IMR-90 (cell line): ENCODE measurements around the gene NRN1. TPM values are rescaled to one million over a fixed set of nuclear protein-coding genes. Genes with fewer than 3 reads are reported as not detected.

Source experiments
- ATAC-seq: fragments of 200-7000 bp; cut with Tn5 transposase; 2 replicates; pipeline ENCODE4 v1.9.1; 2020; ENCODE audit warnings: low read depth, mild to moderate bottlenecking, moderate library complexity
- BruUV-seq: library from RNA; stranded (reverse); fragments of 400-500 nt; replicated peaks from 2 replicates; lab custom pipeline; 2021; lab: Mats Ljungman, UMichigan
- CTCF ChIA-PET: fragments of 300-600 bp; formaldehyde crosslinking; extraction: SDS; loops from one replicate; lab custom pipeline; 2021; ENCODE audit warnings: antibody characterized with exemption; lab: Yijun Ruan, JAX
- POLR2A ChIA-PET: fragments of 300-600 bp; sonication (Branson Sonifier 250); formaldehyde crosslinking; loops from one replicate; lab custom pipeline; 2022; ENCODE audit warnings: antibody characterized with exemption; ENCODE audit not compliant: unreplicated experiment; lab: Charles Lee
- DNase-seq: peaks from one replicate; pipeline ENCODE4 v3.0.0; 2013
- H2AFZ ChIP-seq: replicated peaks from 2 replicates; pipeline ENCODE3; 2013; ENCODE audit warnings: low read length, mild to moderate bottlenecking; ENCODE audit not compliant: poor library complexity
- H2AK5ac ChIP-seq: 2 replicates; pipeline ENCODE4 v1.6.1; 2013; ENCODE audit warnings: low read depth, low read length, inconsistent platforms
- H2AK9ac ChIP-seq: replicated peaks from 2 replicates; pipeline ENCODE3; 2013; ENCODE audit warnings: mild to moderate bottlenecking, low read depth, low read length, moderate library complexity; ENCODE audit not compliant: poor library complexity
- H2BK120ac ChIP-seq: 2 replicates; pipeline ENCODE4 v1.6.1; 2013; ENCODE audit warnings: low read depth, low read length, inconsistent platforms
- H2BK15ac ChIP-seq: 3 replicates; pipeline ENCODE4 v1.6.1; 2013; ENCODE audit warnings: low read depth, low read length, inconsistent platforms
- H2BK20ac ChIP-seq: 2 replicates; pipeline ENCODE4 v1.6.1; 2013; ENCODE audit warnings: low read depth, mild to moderate bottlenecking, inconsistent platforms, low read length, moderate library complexity
- H2BK5ac ChIP-seq: 2 replicates; pipeline ENCODE4 v1.6.1; 2013; ENCODE audit warnings: mild to moderate bottlenecking, low read depth, low read length, inconsistent platforms; ENCODE audit not compliant: poor library complexity, severe bottlenecking
- H3K14ac ChIP-seq: replicated peaks from 2 replicates; pipeline ENCODE4 v1.6.1; 2013; ENCODE audit warnings: low read depth, low read length, inconsistent platforms
- H3K18ac ChIP-seq: 2 replicates; pipeline ENCODE4 v1.6.1; 2013; ENCODE audit warnings: low read depth, low read length, control low read depth
- H3K23ac ChIP-seq: 2 replicates; pipeline ENCODE4 v1.6.1; 2013; ENCODE audit warnings: low read depth, low read length, inconsistent platforms
- H3K27ac ChIP-seq: 2 replicates; pipeline ENCODE4 v1.5.1; 2013; ENCODE audit warnings: mild to moderate bottlenecking, control low read depth, low read length; ENCODE audit not compliant: insufficient read depth
- H3K27me3 ChIP-seq: 2 replicates; pipeline ENCODE4 v1.6.1; 2013; ENCODE audit warnings: low read length; ENCODE audit not compliant: control insufficient read depth, insufficient read depth
- H3K36me3 ChIP-seq: 2 replicates; pipeline ENCODE4 v1.6.1; 2013; ENCODE audit warnings: low read length, mixed read lengths; ENCODE audit not compliant: control insufficient read depth, insufficient read depth
- H3K4ac ChIP-seq: 2 replicates; pipeline ENCODE4 v1.6.1; 2013; ENCODE audit warnings: low read depth, low read length, inconsistent platforms
- H3K4me1 ChIP-seq: 2 replicates; pipeline ENCODE4 v1.6.1; 2013; ENCODE audit warnings: low read length, mixed read lengths; ENCODE audit not compliant: control insufficient read depth, insufficient read depth
- H3K4me2 ChIP-seq: 2 replicates; pipeline ENCODE4 v1.6.1; 2013; ENCODE audit warnings: low read depth, mild to moderate bottlenecking, control low read depth, low read length, moderate library complexity
- H3K4me3 ChIP-seq: 2 replicates; pipeline ENCODE4 v1.5.1; 2013; ENCODE audit warnings: low read depth, mild to moderate bottlenecking, control low read depth, low read length, moderate library complexity; ENCODE audit not compliant: insufficient read depth
- H3K56ac ChIP-seq: 2 replicates; pipeline ENCODE4 v1.6.1; 2013; ENCODE audit warnings: low read length, inconsistent platforms; ENCODE audit not compliant: insufficient read depth; ENCODE audit errors: extremely low read depth
- H3K79me1 ChIP-seq, 2 experiments: 2 replicates each; pipeline ENCODE4 v1.6.1; 2013; ENCODE audit warnings: low read length in 2 of 2, inconsistent platforms in 1 of 2, low read depth in 1 of 2
- H3K9ac ChIP-seq: 2 replicates; pipeline ENCODE4 v1.6.1; 2013; ENCODE audit warnings: low read depth, low read length, control low read depth
- H3K9me1 ChIP-seq: 2 replicates; pipeline ENCODE4 v1.6.1; 2013; ENCODE audit warnings: low read length, inconsistent platforms; ENCODE audit not compliant: insufficient read depth
- H3K9me3 ChIP-seq: 2 replicates; pipeline ENCODE4 v1.6.1; 2013; ENCODE audit warnings: low read length; ENCODE audit not compliant: control insufficient read depth, insufficient read depth
- H4K20me1 ChIP-seq: 2 replicates; pipeline ENCODE4 v1.6.1; 2013; ENCODE audit warnings: low read length, inconsistent platforms; ENCODE audit not compliant: insufficient read depth
- H4K5ac ChIP-seq: 2 replicates; pipeline ENCODE4 v1.6.1; 2013; ENCODE audit warnings: mild to moderate bottlenecking, low read depth, low read length, control low read depth
- H4K8ac ChIP-seq, 2 experiments: 2 replicates each; pipeline ENCODE4 v1.6.1; 2013; ENCODE audit warnings: low read depth in 2 of 2, low read length in 2 of 2, control low read depth in 1 of 2, inconsistent platforms in 1 of 2
- H4K91ac ChIP-seq: 2 replicates; pipeline ENCODE4 v1.6.1; 2013; ENCODE audit warnings: low read depth, low read length, inconsistent platforms; ENCODE audit not compliant: insufficient read depth
- BHLHE40 ChIP-seq: fragments of 150-350 bp; IDR thresholded peaks from 2 replicates; pipeline ENCODE4 v1.6.1; 2016; ENCODE audit warnings: mild to moderate bottlenecking, low read depth, low read length
- CEBPB ChIP-seq: IDR thresholded peaks from 2 replicates; pipeline ENCODE4 v1.6.1; 2012; ENCODE audit warnings: low read depth, low read length, improper control_type of control experiment
- CHD1 ChIP-seq: IDR thresholded peaks from 2 replicates; pipeline ENCODE4 v1.6.1; 2012; ENCODE audit warnings: low read depth, low read length, improper control_type of control experiment
- FOS ChIP-seq: fragments of 150-350 bp; IDR thresholded peaks from 2 replicates; pipeline ENCODE4 v1.6.1; 2016; ENCODE audit warnings: low read depth, low read length
- MAFK ChIP-seq: IDR thresholded peaks from 2 replicates; pipeline ENCODE4 v1.6.1; 2012; ENCODE audit warnings: low read depth, low read length, improper control_type of control experiment
- MAZ ChIP-seq: IDR thresholded peaks from 2 replicates; pipeline ENCODE4 v1.6.1; 2012; ENCODE audit warnings: low read depth, mild to moderate bottlenecking, low read length, improper control_type of control experiment, moderate library complexity, borderline replicate concordance
- MXI1 ChIP-seq: IDR thresholded peaks from 2 replicates; pipeline ENCODE4 v1.6.1; 2012; ENCODE audit warnings: low read depth, mild to moderate bottlenecking, low read length, moderate library complexity, borderline replicate concordance
- NFE2L2 ChIP-seq: fragments of 150-350 bp; IDR thresholded peaks from 2 replicates; pipeline ENCODE4 v1.6.1; 2016; ENCODE audit warnings: low read depth, mild to moderate bottlenecking, low read length
- POLR2A ChIP-seq: IDR thresholded peaks from 2 replicates; pipeline ENCODE4 v1.6.1; 2012; ENCODE audit warnings: mild to moderate bottlenecking, low read depth, low read length
- RAD21 ChIP-seq: IDR thresholded peaks from 2 replicates; pipeline ENCODE4 v1.6.1; 2012; ENCODE audit warnings: low read length, improper control_type of control experiment
- RCOR1 ChIP-seq: IDR thresholded peaks from 2 replicates; pipeline ENCODE4 v1.6.1; 2012; ENCODE audit warnings: mild to moderate bottlenecking, low read length, improper control_type of control experiment; ENCODE audit not compliant: insufficient replicate concordance
- RFX5 ChIP-seq: IDR thresholded peaks from 2 replicates; pipeline ENCODE4 v1.8.0; 2012; ENCODE audit warnings: low read depth, mild to moderate bottlenecking, low read length, moderate library complexity
- SMC3 ChIP-seq: fragments of 150-350 bp; IDR thresholded peaks from 2 replicates; pipeline ENCODE4 v1.6.1; 2016; ENCODE audit warnings: low read depth, mild to moderate bottlenecking, antibody characterized with exemption, low read length, moderate library complexity
- WGBS, 2 experiments: methylation state at CpG; one replicate each; pipeline versions ENCODE4 v1.1.5 to v1.1.7; 2013; ENCODE audit warnings: missing lambda C conversion rate in 2 of 2; ENCODE audit not compliant: insufficient read length in 1 of 2; ENCODE audit errors: extremely low coverage in 2 of 2; 5-methylcytosine and 5-hydroxymethylcytosine counted together
- dilution Hi-C: fragments of 300-500 bp; cut with HindIII; formaldehyde crosslinking; loops from one replicate; pipeline ENCODE4 v1.14.3; 2018; ENCODE audit warnings: low sequenced_read_pairs; ENCODE audit not compliant: unreplicated experiment
- in situ Hi-C: fragments of 300-500 bp; cut with MboI; formaldehyde crosslinking; loops from 3 replicates; pipeline ENCODE4 v1.14.3; 2019; ENCODE audit warnings: low sequenced_read_pairs, inconsistent platforms, mixed read lengths
- intact Hi-C: fragments of 100-400 bp; cut with micrococcal nuclease; formaldehyde crosslinking; loops from 2 replicates; pipeline ENCODE4 v1.10.0; 2022
- polyA plus RNA-seq, 3 experiments: library from polyadenylated mRNA; depleted of rRNA; stranded (reverse); fragments of >200 nt; gene quantifications; 2 replicates each; pipeline ENCODE4 v1.2.3, GENCODE V29; 2012; ENCODE audit warnings: low replicate concordance in 1 of 3
- total RNA-seq: library from RNA; depleted of rRNA; stranded (reverse); fragments of >200 nt; gene quantifications from 2 replicates; pipeline ENCODE4 v1.2.3, GENCODE V29; 2012
- TF ChIP-seq, protein P1 (sequence below): fragments of 150-350 bp; IDR thresholded peaks from 2 replicates; pipeline ENCODE4 v1.6.1; 2017; ENCODE audit warnings: mild to moderate bottlenecking, antibody characterized with exemption, low read length, low read depth
- TF ChIP-seq, protein P2 (sequence below): conservative IDR thresholded peaks from 2 replicates; pipeline ENCODE4 v1.5.1; 2012; ENCODE audit warnings: mild to moderate bottlenecking, low read depth, low read length, improper control_type of control experiment
- TF ChIP-seq, protein P3 (sequence below): fragments of 150-350 bp; IDR thresholded peaks from 2 replicates; pipeline ENCODE4 v1.6.1; 2016; ENCODE audit warnings: low read depth, mild to moderate bottlenecking, low read length, moderate library complexity, borderline replicate concordance

The NRN1 gene
- total and polyA plus RNA-seq, 2 of the 4 experiments (the other 2 are of a cell fraction), result not detected

DNA sequence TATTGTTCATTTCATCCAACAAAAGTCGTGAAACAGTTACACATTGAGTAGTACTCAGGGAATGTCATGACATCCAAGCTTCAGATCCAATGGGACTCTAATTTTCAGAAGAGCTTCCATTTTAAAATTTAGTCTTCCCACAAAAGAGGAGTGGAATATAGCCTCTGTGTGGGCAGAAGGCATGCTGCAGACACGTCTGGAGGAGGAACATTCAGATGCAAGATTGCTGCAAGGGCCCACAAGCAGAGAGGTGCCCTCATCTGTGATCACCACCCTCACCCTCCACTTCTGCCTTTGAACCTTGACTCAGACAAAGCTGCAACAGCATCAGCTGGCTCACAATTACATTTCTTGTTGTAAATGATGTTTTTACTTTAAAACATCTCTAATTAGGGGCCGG lies 29.9 kb downstream of the NRN1 start:
- CTCF ChIA-PET, result interaction anchor here (0.6 kb wide), 1 partner anchor 8 kb away, joined by 4 read pairs; no protein-coding TSS in a partner anchor
- POLR2A ChIA-PET, result no interaction called here

More for the DNA sequence above, 29.9 kb downstream of the NRN1 start:
- Histone ChIP-seq H3K4me2 (no peak overlapping the region), H4K91ac (no peak overlapping the region), H4K5ac (no peak overlapping the region), H3K23ac (no peak overlapping the region), H2BK20ac (no peak overlapping the region), H3K18ac (no peak overlapping the region), H4K8ac (no peak overlapping the region), H3K56ac (no peak overlapping the region), H3K79me1 (no peaks in the 10 kb centered on the region), H2BK120ac (no peak overlapping the region), H2BK15ac (no peak overlapping the region), H3K36me3 (no peaks in the 10 kb centered on the region), H3K4me1 (no peaks in the 10 kb centered on the region), H2BK5ac (no peak overlapping the region), H3K4me3 (no peak overlapping the region), H3K9me1 (no peaks in the 10 kb centered on the region), H3K27me3 (no peaks in the 10 kb centered on the region), H2AFZ (no peak overlapping the region), H3K14ac (no peak overlapping the region), H3K4ac (no peak overlapping the region), H2AK5ac (no peak overlapping the region), H3K9ac (no peak overlapping the region), H3K27ac (no peak overlapping the region), H3K9me3 (peaks cover 2% of the 10 kb centered on the region; the same call in 1 of the 2 replicates), H4K20me1 (no peaks in the 10 kb centered on the region), H2AK9ac (no peak overlapping the region)
- DNase-seq (no peak), ATAC-seq (no peak)
- intact Hi-C loops, result no loop called here
- no CpG with 5 or more reads among the region's 3 CpGs for WGBS, 2 experiments
- dilution Hi-C loops, result no loop called here
- no peak for TF ChIP-seq MAFK
- no peak for TF ChIP-seq FOS
- TF ChIP-seq, protein P1, sequence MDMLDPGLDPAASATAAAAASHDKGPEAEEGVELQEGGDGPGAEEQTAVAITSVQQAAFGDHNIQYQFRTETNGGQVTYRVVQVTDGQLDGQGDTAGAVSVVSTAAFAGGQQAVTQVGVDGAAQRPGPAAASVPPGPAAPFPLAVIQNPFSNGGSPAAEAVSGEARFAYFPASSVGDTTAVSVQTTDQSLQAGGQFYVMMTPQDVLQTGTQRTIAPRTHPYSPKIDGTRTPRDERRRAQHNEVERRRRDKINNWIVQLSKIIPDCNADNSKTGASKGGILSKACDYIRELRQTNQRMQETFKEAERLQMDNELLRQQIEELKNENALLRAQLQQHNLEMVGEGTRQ, result no peak
- TF ChIP-seq, protein P2, sequence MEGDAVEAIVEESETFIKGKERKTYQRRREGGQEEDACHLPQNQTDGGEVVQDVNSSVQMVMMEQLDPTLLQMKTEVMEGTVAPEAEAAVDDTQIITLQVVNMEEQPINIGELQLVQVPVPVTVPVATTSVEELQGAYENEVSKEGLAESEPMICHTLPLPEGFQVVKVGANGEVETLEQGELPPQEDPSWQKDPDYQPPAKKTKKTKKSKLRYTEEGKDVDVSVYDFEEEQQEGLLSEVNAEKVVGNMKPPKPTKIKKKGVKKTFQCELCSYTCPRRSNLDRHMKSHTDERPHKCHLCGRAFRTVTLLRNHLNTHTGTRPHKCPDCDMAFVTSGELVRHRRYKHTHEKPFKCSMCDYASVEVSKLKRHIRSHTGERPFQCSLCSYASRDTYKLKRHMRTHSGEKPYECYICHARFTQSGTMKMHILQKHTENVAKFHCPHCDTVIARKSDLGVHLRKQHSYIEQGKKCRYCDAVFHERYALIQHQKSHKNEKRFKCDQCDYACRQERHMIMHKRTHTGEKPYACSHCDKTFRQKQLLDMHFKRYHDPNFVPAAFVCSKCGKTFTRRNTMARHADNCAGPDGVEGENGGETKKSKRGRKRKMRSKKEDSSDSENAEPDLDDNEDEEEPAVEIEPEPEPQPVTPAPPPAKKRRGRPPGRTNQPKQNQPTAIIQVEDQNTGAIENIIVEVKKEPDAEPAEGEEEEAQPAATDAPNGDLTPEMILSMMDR, result no peak
- TF ChIP-seq, protein P3, sequence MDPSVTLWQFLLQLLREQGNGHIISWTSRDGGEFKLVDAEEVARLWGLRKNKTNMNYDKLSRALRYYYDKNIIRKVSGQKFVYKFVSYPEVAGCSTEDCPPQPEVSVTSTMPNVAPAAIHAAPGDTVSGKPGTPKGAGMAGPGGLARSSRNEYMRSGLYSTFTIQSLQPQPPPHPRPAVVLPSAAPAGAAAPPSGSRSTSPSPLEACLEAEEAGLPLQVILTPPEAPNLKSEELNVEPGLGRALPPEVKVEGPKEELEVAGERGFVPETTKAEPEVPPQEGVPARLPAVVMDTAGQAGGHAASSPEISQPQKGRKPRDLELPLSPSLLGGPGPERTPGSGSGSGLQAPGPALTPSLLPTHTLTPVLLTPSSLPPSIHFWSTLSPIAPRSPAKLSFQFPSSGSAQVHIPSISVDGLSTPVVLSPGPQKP, result no peak
- no peak for TF ChIP-seq CEBPB
- no peak for TF ChIP-seq RCOR1
- TF ChIP-seq RFX5, result no peak
- no peak for TF ChIP-seq NFE2L2
- TF ChIP-seq BHLHE40, result no peak
- no peak for TF ChIP-seq RAD21
- TF ChIP-seq POLR2A, result no peak
- no peak for TF ChIP-seq MAZ
- TF ChIP-seq CHD1, result no peak
- TF ChIP-seq MXI1, result no peak
- no peak for TF ChIP-seq SMC3
- BruUV-seq, result no TSS peak
- in situ Hi-C loops, result loop anchor here (25.0 kb wide), 1 partner anchor 515 kb away; no protein-coding TSS in a partner anchor
